DMS153 (cell line): Measurements from ENCODE around the gene ALDH8A1.

ENCODE experiments used
- DNase-seq: peaks from one replicate; lab custom pipeline; 2025; lab: John Stamatoyannopoulos, UW

Gene ALDH8A1, protein sequence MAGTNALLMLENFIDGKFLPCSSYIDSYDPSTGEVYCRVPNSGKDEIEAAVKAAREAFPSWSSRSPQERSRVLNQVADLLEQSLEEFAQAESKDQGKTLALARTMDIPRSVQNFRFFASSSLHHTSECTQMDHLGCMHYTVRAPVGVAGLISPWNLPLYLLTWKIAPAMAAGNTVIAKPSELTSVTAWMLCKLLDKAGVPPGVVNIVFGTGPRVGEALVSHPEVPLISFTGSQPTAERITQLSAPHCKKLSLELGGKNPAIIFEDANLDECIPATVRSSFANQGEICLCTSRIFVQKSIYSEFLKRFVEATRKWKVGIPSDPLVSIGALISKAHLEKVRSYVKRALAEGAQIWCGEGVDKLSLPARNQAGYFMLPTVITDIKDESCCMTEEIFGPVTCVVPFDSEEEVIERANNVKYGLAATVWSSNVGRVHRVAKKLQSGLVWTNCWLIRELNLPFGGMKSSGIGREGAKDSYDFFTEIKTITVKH

DNA sequence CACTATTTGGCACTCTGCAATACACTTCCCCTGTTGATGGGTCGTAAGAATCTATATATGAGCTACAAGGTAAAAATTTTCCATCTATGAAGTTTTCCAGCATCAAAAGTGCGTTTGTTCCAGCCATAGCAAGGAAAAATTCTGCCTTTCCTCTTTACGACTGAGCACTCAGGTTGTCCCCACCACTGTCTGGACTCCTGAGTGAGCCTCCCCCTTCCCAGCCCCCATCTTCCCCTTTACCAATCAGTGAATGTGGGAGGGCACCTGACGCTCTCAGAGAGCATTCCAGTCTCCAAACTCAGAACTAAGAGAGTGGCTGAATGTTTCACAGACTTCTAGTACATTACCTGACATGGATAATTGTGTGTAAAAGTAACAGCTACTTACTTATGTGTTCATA lies at the start of gene ALDH8A1:
Gene ALDH8A1, minus strand, starts transcription at position 175 of the 400 bp plus-strand sequence. Its CDS starts 48 bp downstream, at position 127.
- no peak for DNase-seq

DNA sequence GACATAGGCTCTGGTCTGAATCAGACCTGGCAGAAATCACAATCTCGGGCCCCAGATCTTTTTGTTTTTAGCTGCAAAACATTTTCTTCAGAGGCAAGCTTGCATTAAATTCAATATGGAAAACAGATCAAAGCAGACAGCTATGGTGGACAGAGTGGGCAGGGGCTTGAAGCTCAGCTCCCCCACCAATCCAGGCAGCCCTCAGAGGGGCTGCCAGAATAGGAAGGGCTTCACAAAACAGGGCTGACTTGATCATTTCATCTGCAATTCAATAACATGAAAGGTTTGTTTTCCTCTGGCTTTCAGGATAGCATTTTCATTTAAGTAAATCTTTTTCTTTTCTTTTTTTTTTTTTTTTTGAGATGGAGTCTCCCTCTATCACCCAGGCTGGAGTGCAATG lies 49.2 kb upstream of the ALDH8A1 start:
- no peak for DNase-seq

DNA sequence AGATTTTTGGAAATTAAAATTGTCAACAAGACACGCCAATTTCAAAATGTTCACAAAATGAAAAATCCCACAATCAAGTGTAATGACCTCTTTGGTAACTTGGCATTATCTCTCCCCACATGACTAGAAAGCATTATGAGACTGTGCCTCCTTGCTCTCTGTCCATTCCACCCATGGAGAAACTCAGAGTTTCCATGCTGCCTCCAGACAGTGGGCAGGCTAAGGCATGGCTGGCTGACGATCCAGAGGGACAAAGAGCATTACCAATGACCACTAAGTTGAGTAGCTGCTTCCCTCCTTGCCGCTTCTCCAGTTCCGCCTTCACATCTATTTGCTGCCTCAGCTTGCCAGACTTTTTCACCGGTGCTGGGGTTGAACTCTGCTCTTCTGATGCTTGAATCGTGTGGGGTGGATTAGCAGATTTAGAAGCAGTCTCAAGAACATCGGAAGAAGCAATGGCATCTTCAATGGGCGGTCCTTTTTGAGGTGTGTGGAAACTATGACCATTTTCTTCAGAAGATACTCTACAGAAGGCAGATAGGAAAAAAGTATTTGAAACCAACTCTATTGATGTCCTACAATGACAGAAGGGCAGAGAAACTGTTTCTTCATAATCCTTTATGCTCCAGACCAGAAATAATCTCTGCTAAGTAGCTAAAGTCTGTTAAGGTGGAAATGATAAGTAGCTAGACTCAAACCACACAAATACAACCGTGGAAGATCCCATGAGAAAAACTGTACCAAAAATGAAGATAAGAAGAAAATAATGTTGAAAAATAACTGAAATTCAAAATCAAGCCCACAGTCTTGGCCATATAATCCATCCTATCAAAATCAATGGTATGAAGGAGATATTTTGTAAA lies 47.5 kb upstream of the ALDH8A1 start:
- DNase-seq, result no peak

DNA sequence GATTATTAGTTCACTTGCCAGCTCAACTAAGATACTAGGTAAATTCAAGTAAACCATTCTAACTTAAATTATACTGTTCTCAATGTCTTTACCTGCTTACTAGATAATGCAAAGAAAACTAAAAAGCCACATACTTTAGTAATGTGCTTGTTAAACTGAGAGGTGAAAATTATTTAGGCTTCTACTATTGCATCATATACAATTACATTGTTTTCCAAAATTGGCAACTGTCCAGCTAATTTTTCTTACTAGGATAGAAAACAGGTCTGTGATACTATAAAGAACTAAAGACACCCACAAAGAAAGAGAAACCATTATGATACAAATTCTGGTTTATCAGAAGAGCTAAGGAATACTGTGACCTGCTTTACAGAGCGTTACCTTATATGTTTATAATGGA lies 45.6 kb upstream of the ALDH8A1 start:
- DNase-seq, result no peak

- no peak for DNase-seq
Measured at GRCh38 chr6:134994431-134994830, 44.5 kb upstream of the ALDH8A1 start.

GRCh38 chr6:134992155-134992554 lies 42.3 kb upstream of the ALDH8A1 start:
- no peak for DNase-seq

DNA sequence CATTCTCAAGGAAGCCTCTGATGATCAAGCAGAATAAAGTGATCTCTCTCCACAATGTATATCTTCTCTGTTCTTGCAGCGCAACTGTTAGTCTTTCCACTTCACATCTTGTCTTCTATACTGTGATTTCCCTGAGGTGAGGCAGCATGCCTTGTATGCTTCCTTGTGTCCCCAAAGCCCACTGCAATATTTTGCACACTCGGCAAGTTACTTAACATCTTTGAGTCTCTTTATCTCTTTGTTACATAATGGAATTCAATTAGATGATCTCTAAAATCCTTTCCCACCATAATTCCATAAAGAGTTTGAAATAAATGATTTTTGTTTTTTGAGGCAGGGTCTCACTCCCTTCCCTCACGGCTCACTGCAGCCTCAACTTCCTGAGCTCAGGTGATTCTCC lies 40.4 kb upstream of the ALDH8A1 start:
- DNase-seq, result no peak

DNA sequence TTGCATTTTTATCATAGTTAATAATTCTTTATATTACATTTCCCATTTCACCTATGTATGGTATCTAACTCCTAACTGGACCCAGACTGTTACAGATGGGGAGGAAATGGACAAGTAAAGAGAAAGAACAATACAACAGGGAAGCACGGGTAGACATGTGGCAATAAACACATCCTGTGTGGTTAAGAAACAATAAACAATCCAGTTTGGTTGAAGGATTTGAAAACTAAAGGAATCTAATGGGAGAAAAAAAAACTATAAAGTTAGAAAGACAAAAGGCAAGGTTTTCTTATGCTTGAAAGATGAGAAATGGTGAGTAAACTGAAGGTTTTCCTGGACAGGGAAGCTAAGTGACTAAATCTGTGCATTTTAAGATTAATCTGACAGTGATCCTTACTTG lies 34.9 kb upstream of the ALDH8A1 start:
- DNase-seq, result no peak

DNA sequence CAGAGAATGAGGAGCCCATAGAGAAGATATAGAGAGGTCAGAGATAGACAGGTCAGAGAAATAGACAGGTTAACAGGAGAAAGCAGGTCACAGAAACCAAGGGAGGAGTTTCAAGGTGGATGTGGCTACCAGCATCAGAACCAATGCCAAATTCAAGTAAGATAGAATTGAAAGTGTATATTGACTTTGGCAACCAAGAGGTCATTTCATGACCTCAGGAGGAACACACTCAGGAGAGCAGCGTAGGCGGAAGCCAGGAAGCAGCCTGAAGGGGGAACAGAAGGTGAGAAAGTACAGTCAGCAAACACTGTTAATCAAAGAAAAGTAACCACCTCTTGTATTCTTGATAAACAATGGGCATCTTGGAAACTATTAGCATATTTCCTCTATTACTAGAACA lies 33.9 kb upstream of the ALDH8A1 start:
- no peak for DNase-seq

DNA sequence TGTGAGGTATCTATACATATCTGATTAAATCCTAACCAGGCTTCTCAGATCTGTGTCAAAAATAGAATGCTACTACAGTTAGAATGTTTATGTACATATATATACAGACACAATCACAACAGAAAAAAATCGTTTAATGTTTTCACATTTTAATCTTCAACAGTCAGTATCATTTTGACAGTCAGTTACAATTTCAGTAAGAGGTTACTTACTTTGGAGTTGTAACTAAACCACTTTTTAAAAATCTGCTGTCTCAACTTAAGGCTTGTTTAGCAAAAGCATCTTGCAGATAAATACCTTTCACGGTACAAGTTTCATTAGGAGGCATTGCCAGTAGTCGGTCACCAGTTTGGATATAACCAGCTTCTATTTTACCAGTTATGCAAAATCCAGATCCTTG lies 32.3 kb upstream of the ALDH8A1 start:
- no peak for DNase-seq

DNA sequence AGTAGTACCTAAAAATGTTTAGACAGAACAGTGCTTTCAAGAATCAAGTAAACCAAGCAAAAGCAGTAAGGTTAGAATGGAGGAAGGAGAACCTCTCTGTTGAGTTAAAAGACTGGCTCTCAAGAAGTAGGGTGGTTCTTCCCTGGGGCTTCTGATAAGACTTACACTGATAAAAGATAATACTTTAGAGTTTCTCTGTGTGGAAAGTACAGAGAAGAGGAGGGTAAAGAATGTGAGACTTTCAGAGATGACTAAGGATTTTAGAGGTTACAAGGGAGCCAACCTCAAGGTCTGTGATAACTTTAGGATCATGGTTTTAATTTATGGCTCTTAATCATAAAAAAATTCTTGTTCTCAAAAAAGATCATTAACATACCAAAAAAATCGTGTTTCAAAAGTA lies 30.9 kb upstream of the ALDH8A1 start:
- no peak for DNase-seq

DNA sequence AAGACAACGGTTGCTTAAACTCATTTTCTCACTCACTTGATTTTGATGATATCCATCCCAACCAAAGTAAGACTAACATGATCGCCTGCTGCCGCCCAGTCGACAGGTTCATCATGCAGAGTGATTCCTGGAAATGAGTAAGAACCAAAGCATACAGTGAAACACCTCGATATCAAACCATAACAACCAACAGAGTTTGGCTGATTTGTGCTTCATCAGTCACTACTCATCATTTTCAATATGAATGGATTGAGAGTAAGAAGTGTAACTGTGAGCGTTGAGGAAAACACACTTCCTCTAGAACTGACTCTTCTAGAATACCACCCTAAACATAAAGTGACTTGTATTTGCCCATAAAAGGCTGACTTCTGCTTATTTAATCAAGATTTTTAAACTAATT lies 29.2 kb upstream of the ALDH8A1 start:
- DNase-seq, result no peak

DNA sequence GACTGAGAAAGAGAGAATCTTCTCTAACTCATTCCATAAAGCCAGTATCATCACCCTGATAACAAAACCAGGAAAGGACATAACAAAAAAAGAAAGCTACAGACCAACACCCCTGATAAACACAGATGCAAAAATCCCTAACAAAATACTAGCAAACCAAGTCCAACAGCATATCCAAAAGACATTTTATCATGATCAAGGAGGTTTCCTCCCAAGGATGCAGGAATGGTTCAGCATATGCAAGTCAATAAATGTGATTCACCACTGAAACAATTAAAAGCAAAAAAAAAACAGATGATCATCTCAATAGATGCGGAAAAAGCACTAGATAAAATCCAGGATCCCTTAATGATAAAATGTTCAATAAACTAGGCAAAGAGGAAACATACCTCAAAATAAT lies 24.5 kb upstream of the ALDH8A1 start:
- DNase-seq, result no peak

DNA sequence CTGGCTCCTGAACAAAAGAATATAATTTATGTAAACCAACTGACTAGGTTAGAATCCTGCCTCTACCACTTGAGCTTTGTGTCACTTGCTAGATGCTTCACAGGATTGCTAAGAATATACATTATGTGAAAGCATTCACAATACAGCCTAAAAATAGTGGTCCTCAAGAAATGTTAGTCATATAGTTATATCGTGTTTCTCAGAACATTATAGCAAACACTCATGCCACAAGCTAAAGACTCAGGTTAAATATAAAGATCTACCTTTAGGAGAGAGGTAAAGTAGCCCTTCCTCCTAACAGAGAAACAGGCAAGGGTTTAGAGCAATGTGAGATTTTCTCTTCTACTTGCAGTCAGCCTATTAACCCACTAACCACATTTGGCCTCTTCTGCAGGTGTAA lies 17.8 kb upstream of the ALDH8A1 start:
- DNase-seq, result no peak

DNA sequence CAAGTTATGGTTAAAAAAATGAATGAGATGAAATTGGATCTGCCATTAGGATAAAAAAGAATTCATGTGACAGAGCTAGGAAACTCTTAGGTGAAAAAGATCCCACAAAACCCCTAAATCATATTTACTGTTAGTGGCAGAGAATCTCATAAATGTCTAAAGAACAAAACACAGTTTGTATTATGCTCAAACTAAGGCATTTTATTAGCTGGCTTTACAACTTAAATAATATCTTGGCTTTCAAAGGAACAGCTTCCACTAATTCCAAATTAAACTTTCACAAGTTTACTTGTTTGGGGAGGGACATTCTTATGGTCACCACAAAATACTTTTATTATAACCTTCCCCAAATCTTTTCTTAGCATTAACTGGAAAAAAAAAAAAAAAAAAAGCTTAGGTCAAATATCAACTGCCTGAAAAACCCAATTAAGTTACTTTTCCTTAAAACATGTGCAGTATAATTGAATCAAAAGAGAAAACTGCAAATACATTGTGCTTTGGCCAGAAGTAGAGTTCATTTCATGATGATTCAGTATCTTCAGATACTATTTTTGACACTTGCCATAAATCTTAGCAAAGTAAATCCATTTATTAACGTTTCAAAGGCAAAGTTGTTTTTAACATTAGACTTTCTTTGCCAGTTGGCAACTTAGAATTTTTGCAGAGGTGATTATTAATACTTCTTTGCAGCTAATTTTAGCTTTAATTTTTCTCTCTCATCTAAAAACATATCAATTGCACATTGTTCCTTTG lies 14.7 kb upstream of the ALDH8A1 start:
- no peak for DNase-seq

DNA sequence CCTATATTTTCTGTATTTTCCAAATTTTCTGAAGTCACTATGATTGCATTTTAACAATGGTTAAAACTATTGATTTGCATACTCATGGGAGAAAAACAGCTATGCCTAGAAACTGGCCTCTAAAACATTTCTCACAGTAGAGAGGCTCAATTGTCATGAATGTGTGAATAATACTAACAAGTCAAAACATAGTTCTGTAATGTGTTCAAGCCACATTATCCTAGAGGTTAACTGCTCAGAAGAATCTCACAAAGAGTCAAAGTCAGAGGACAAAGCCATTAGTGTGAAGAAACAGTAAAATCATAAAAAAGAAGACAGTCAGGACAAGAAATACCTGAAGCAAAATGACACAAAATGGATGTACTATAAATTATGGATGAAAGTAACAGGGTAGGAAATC lies 12.5 kb upstream of the ALDH8A1 start:
- DNase-seq, result no peak

GRCh38 chr6:134961366-134961765 lies 11.5 kb upstream of the ALDH8A1 start:
- DNase-seq, result no peak

DNA sequence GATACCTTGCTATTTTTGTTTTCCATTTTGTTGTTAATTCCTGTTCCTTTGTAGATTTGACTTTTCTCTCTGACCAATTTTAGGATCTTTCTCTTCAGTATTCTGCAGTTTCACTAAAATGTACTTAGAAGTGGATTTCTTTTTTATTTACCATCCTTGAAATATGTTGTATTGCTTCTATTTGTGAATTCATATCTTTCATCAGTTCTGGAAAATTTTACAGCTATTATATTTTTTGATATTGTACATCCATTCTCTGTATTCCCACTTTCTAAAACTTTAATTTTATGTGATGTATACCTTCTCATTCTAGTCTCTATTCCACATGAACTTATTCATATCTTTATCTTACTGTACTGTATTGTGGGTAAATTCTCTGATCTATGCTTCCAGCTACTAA lies 9.7 kb upstream of the ALDH8A1 start:
- no peak for DNase-seq

GRCh38 chr6:134956676-134957075 lies 6.8 kb upstream of the ALDH8A1 start:
- DNase-seq, result no peak

DNA sequence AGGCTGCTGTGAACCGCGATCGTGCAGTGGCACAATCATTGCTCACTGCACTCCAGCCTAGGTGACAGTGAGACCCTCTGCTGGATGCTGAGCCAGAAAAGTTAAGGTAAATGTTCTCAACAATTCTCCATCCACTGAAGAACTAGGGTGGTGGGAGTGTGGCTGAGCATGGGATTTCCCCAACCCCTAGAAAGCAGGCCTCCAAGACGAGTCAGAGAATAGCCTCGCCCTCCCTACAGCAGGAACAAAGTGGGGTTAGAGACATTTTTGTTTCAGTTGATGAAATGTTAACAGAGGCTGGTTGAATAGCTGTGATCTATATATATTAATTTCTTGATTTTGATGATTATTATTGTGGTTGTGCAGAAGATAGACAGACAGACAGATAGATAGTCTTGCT lies 6.1 kb upstream of the ALDH8A1 start:
- DNase-seq, result no peak

- DNase-seq, result no peak
Measured at GRCh38 chr6:134954272-134955000, 4.5 kb upstream of the ALDH8A1 start.
